Head of caudate nucleus (tissue), 42 donors: ENCODE results near the gene OOSP4B.
"Not testable (repeated sequence)": the region's sequence is repeated elsewhere in the genome, so short reads cannot be mapped to it uniquely, and the experiment has no call there.

Source experiments
- DNase-seq, 42 donors: peaks; one replicate each; pipeline versions ENCODE4 v3.0.0 to v3.0.0-alpha.2; 2020 to 2021; ENCODE audit warnings: mixed read lengths in 7 of 42
- intact Hi-C: fragments of 100-400 bp; cut with DNase I; formaldehyde crosslinking; loops from one replicate; pipeline ENCODE4 v1.15.0; 2022

The OOSP4B gene

GRCh38 chr11:60016881-60017280, at the start of gene OOSP4B:
OOSP4B (plus strand) TSS chr11:60017181.
- DNase-seq = no peak
- intact Hi-C loops = no loop called here

- intact Hi-C loops = no loop called here
Measured at GRCh38 chr11:59967677-59968394, 49.1 kb upstream of the OOSP4B start.

GRCh38 chr11:59968395-59968783, 48.6 kb upstream of the OOSP4B start:
- intact Hi-C loops = no loop called here
- DNase-seq = no peak

More at GRCh38 chr11:59967677-59968394, 49.1 kb upstream of the OOSP4B start:
- DNase-seq = no peak

GRCh38 chr11:59973097-59973496, 43.9 kb upstream of the OOSP4B start:
- intact Hi-C loops = no loop called here
- no peak for DNase-seq

GRCh38 chr11:59981106-59981770, 35.7 kb upstream of the OOSP4B start:
- DNase-seq = no peak
- intact Hi-C loops = no loop called here

- DNase-seq, intact Hi-C loops: not testable (repeated sequence)
Measured at GRCh38 chr11:59982037-59982436, 34.9 kb upstream of the OOSP4B start.

GRCh38 chr11:59983212-59983611, 33.8 kb upstream of the OOSP4B start:
- intact Hi-C loops = no loop called here
- no peak for DNase-seq

- intact Hi-C loops = no loop called here
- DNase-seq = no peak
Measured at GRCh38 chr11:59984368-59984767, 32.6 kb upstream of the OOSP4B start.

GRCh38 chr11:59990421-59990820, 26.6 kb upstream of the OOSP4B start:
- no peak for DNase-seq
- intact Hi-C loops = no loop called here

- DNase-seq = no peak
- intact Hi-C loops = no loop called here
Measured at GRCh38 chr11:59992425-59992824, 24.6 kb upstream of the OOSP4B start.

GRCh38 chr11:59997800-59998199, 19.2 kb upstream of the OOSP4B start:
- DNase-seq = no peak

GRCh38 chr11:59999691-60000090, 17.3 kb upstream of the OOSP4B start:
- DNase-seq = no peak
- intact Hi-C loops = no loop called here

More at GRCh38 chr11:59997800-59998199, 19.2 kb upstream of the OOSP4B start:
- intact Hi-C loops = no loop called here

- no peak for DNase-seq
- intact Hi-C loops = no loop called here
Measured at GRCh38 chr11:60003729-60004128, 13.3 kb upstream of the OOSP4B start.

- DNase-seq = no peak
- intact Hi-C loops = no loop called here
Measured at GRCh38 chr11:60005360-60005759, 11.6 kb upstream of the OOSP4B start.

- no peak for DNase-seq
- intact Hi-C loops = no loop called here
Measured at GRCh38 chr11:60018058-60018457, 1.1 kb downstream of the OOSP4B start.

- intact Hi-C loops = not testable (repeated sequence)
Measured at GRCh38 chr11:60020376-60020775, 3.4 kb downstream of the OOSP4B start.

GRCh38 chr11:60029015-60029632, 12.1 kb downstream of the OOSP4B start:
- intact Hi-C loops = no loop called here
- DNase-seq = no peak

More at GRCh38 chr11:60020376-60020775, 3.4 kb downstream of the OOSP4B start:
- not testable (repeated sequence) for DNase-seq

GRCh38 chr11:60040109-60040508, 23.1 kb downstream of the OOSP4B start, which contains the start of gene OOSP2:
OOSP2 (plus strand) TSS chr11:60040409; CDS start chr11:60040460, 51 bp downstream.
- intact Hi-C loops = no loop called here
- DNase-seq = no peak

- intact Hi-C loops, DNase-seq: not testable (repeated sequence)
Measured at GRCh38 chr11:60050422-60050821, 33.4 kb downstream of the OOSP4B start.

- intact Hi-C loops, DNase-seq: not testable (repeated sequence)
Measured at GRCh38 chr11:60050839-60051238, 33.9 kb downstream of the OOSP4B start.
